Epithelial cell of proximal tubule (primary cell): Measurements from ENCODE around the gene ADRM1. TPM values are rescaled to one million over a fixed set of nuclear protein-coding genes. Genes with fewer than 3 reads are reported as not detected.

ENCODE experiments used
- DNase-seq: peaks from one replicate; pipeline ENCODE4 v3.0.0-alpha.2; 2011; ENCODE audit warnings: low read depth
- H3K4me3 ChIP-seq: 2 replicates; pipeline ENCODE4 v1.5.1; 2011; ENCODE audit warnings: low read depth, mild to moderate bottlenecking, low read length
- total RNA-seq: library from RNA; depleted of rRNA; stranded (reverse); fragments of >200 nt; gene quantifications from 2 replicates; pipeline ENCODE4 v1.2.3, GENCODE V29; 2015
- TF ChIP-seq, protein P1 (sequence below): conservative IDR thresholded peaks from 2 replicates; pipeline ENCODE4 v1.5.1; 2012; ENCODE audit warnings: low read depth, mild to moderate bottlenecking, low read length

Gene ADRM1
- total RNA-seq, 1 donor from 2014 or later = 227 TPM

DNA sequence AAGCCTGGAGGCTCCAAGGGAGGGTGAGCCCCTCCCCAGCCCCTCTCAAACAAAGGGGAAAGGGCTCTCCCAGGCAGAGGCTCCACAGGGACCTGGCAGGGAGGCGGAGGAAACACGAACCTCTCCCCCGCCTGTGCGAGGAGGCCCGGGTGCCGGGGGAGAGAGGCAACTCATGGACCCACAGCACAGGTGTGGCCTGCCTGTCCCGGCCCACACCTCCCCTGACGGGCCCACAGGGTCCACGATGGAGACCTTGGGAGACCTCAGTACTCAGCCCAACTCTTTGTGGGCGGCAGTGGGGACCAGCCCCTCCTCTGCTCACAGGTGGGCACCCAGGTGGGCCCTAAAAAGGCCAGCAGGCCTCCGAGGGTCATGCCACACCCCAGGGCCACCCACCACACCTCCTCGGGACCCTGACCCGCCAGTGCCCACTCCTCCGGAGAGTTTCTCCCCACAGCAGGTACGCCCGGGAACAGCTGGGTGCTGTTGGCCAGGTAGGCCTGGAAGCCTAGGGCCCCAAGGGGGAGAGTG lies 52.1 kb downstream of the ADRM1 start:
- TF ChIP-seq, protein P1, sequence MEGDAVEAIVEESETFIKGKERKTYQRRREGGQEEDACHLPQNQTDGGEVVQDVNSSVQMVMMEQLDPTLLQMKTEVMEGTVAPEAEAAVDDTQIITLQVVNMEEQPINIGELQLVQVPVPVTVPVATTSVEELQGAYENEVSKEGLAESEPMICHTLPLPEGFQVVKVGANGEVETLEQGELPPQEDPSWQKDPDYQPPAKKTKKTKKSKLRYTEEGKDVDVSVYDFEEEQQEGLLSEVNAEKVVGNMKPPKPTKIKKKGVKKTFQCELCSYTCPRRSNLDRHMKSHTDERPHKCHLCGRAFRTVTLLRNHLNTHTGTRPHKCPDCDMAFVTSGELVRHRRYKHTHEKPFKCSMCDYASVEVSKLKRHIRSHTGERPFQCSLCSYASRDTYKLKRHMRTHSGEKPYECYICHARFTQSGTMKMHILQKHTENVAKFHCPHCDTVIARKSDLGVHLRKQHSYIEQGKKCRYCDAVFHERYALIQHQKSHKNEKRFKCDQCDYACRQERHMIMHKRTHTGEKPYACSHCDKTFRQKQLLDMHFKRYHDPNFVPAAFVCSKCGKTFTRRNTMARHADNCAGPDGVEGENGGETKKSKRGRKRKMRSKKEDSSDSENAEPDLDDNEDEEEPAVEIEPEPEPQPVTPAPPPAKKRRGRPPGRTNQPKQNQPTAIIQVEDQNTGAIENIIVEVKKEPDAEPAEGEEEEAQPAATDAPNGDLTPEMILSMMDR = no peak

DNA sequence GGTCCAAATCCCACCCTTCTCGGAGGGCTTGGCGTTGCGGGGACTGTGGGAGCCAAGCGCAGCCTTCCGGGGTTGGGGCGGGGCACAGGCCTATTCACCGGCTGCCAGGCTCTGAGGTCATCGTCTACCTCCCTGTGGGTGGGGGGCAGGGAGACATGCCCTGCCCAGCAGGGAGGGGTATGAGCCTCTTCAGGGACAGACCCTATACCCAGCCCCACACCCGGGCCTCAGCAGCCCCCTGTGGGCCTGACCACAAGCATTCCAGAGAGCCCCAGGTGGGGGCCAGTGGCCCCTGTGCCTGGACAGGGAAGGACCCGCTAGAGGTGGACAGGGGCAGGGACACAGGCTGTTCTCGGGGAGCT lies 52.7 kb downstream of the ADRM1 start:
- peak overlapping the region; percentile 30 for H3K4me3 ChIP-seq
- no peak for DNase-seq
- TF ChIP-seq, protein P1 = no peak

More for the DNA sequence above, 52.1 kb downstream of the ADRM1 start:
- peak overlapping the region; percentile 30 for H3K4me3 ChIP-seq
- DNase-seq = no peak

DNA sequence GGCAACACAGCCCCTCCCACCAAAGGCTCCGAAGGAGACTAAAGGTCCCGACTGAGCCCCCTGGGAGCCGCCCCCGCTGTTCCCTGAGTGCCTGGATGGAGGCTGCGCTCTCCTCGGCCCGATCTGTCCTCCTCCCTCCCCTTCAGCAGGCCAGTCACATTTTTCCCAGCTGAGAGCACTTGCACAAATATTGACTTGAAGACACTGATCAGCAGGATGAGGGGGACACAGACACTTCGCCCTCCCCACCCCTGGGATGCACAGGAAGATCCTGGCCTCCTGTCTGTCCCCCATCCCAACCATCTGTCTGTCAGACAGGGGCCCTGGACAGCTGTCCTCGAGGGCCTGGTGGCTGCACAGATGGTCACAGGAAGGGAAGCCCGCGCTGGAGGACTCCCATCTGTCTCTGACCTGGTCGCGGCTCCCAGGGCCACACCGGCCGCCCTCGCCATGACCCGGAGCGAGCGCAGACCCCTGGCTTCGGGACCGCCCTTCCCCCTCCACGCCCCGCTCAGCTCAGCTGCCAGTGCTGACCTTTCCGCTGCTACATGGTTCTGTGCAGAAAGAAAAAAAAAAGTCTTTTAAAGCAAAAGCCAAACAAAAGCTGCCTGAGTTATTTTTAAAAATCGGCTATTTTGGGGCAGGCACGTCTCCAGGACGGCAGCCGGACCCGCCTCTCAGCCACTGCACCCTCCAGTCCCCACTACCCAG lies 53.2 kb downstream of the ADRM1 start:
- no peak for DNase-seq
- TF ChIP-seq, protein P1 = no peak
- H3K4me3 ChIP-seq = peak overlapping the region; percentile 30

DNA sequence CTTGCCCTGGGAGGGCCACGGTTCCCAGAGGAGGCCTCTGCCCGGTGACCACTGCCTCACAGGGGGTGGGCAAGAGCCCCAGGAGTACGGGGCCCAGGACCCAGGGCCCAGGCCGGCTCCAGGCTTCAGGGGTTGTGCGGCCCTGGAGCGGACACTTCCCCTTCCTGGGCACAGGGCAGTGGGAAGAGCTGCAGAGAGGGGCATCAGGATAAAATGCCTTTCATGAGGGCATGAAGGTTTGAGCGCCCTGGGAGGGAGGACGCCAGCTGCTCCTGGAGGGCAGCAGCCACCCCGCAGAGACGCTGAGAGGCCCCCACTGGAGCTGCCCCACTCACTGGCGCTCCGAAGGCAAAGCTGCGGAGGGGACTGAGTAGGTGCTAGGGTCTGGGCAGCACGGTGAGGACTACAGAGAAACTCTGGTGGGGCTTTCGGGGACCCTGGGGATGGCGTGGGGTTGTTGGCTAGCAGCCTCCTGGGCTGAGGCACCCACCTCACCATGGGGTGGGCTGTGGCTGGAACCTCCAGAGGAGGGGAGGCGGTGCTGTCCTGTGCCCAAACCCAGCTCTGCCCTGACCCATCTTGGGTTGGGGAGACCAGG lies 53.9 kb downstream of the ADRM1 start:
- TF ChIP-seq, protein P1 = no peak
- DNase-seq = no peak
- H3K4me3 ChIP-seq = no peak overlapping the region

DNA sequence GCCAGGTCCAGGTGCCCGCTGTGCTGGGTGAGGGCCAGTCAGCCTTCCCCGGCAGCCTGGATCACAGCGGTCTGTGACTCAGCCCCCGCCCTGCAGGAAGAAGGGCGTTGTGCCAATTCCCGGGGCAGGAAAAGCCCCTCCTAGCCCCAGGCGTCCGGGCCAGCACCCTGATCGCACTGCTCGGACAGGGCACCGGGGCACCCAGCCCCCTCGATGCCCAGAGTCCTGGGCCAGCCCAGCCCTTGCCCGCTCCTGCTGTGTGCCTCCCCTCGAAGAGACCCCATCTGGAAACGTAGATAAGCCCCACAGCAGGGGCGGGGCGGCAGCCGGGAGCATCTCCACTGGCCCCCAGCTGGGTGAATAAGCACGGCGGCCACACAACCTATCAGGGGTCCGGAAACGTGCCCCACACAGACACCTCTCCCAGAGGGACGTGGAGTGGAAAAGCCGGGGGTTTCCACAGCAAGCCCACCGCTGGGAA lies 54.4 kb downstream of the ADRM1 start:
- TF ChIP-seq, protein P1 = no peak
- no peak for DNase-seq
- H3K4me3 ChIP-seq = peak overlapping the region; percentile 4

DNA sequence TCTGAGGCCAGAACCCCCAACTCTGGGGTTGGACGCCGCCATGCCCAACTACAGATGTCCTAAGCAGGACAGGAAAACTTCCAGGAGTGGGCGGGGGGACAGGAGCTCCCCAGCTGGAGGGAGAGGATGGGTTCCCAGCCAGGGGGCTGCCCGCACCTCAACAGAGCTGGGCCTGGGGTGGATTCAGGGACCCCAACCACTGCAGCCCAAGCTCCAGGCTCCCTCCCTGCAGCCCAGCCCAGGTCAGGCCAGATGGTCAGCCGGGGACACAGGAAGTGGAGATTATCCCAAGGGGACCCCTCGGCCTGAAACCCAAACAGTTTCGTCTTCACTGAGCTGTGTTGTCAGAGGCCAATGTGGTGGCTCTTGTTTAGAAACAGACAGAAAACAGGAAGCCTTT lies 54.9 kb downstream of the ADRM1 start:
- no peak overlapping the region for H3K4me3 ChIP-seq
- no peak for DNase-seq
- TF ChIP-seq, protein P1 = no peak

Other genes with a start within 250 kb of the ADRM1 start
- gene TAF4, start 237.1 kb upstream of the ADRM1 start, total RNA-seq = 6.5 and 8.9 TPM in 2 replicates
- 16.3 and 23.3 TPM in 2 replicates for gene LSM14B, start 180.5 kb upstream of the ADRM1 start, total RNA-seq
- 541 and 587 TPM in 2 replicates for gene PSMA7, start 159.6 kb upstream of the ADRM1 start, total RNA-seq
- 10.2 and 11.4 TPM in 2 replicates for gene SS18L1, start 159.2 kb upstream of the ADRM1 start, total RNA-seq
- 14.9 and 23.4 TPM in 2 replicates for gene MTG2, start 120.0 kb upstream of the ADRM1 start, total RNA-seq
- not detected in 2 replicates for gene HRH3, start 82.7 kb upstream of the ADRM1 start, total RNA-seq
- 17.1 and 20.6 TPM in 2 replicates for gene OSBPL2, start 64.5 kb upstream of the ADRM1 start, total RNA-seq
- gene LAMA5, start 64.3 kb downstream of the ADRM1 start, total RNA-seq = 103 and 240 TPM in 2 replicates
- 2,187 and 2,322 TPM in 2 replicates for gene RPS21, start 84.1 kb downstream of the ADRM1 start, total RNA-seq
- 5.8 and 7.8 TPM in 2 replicates for gene CABLES2, start 104.3 kb downstream of the ADRM1 start, total RNA-seq
- gene RBBP8NL, start 124.5 kb downstream of the ADRM1 start, total RNA-seq = 0.07 and 0.40 TPM in 2 replicates
- not detected in 2 replicates for gene GATA5, start 173.0 kb downstream of the ADRM1 start, total RNA-seq